HUES6 (cell line): ENCODE results near the gene NSUN2.

Source experiments
- H3K27ac ChIP-seq: 2 replicates; pipeline ENCODE4 v1.7.0; 2013; ENCODE audit warnings: low read depth, mild to moderate bottlenecking, low read length, inconsistent platforms
- H3K27me3 ChIP-seq: 2 replicates; pipeline ENCODE4 v1.6.1; 2013; ENCODE audit warnings: low read length; ENCODE audit not compliant: control insufficient read depth, insufficient read depth
- H3K36me3 ChIP-seq: 2 replicates; pipeline ENCODE4 v1.6.1; 2013; ENCODE audit warnings: low read length; ENCODE audit not compliant: control insufficient read depth, insufficient read depth
- H3K4me1 ChIP-seq: 2 replicates; pipeline ENCODE4 v1.6.1; 2013; ENCODE audit warnings: low read length; ENCODE audit not compliant: control insufficient read depth, insufficient read depth
- H3K4me3 ChIP-seq: 2 replicates; pipeline ENCODE4 v1.5.1; 2013; ENCODE audit warnings: low read depth, low read length
- H3K9ac ChIP-seq: one replicate; pipeline ENCODE4 v1.6.1; 2013; ENCODE audit warnings: mild to moderate bottlenecking, low read length
- H3K9me3 ChIP-seq: 2 replicates; pipeline ENCODE4 v1.6.1; 2013; ENCODE audit warnings: low read depth, low read length; ENCODE audit not compliant: control insufficient read depth, insufficient read depth

The NSUN2 gene

DNA sequence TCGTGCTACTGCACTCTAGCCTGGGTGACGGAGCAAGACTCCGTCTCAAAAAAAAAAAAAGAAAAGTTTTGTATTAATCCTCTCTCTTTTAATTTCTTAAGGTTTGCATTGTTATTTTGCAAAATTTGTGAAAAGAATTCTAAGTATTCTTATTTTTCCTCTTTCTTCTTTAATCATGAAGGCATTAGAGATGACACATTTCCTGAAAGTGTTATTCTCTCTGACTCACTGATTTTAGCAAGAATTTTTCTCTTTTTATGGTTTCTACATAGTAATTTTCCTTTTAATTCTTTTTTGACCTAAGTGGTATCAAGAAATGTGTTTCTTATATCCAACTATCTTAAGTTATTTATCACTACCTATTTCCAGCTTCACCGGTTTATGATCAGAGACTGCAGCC lies 78.0 kb downstream of the NSUN2 start:
- no peak overlapping the region for H3K27ac ChIP-seq
- no peaks in the 10 kb centered on the region for H3K27me3 ChIP-seq
- no peaks in the 10 kb centered on the region for H3K4me1 ChIP-seq
- no peak overlapping the region for H3K4me3 ChIP-seq
- H3K9ac ChIP-seq = no peak overlapping the region
- H3K9me3 ChIP-seq = peaks cover 29% of the 10 kb centered on the region
- no peaks in the 10 kb centered on the region for H3K36me3 ChIP-seq

GRCh38 chr5:6553972-6554371 lies 78.9 kb downstream of the NSUN2 start:
- Histone ChIP-seq H3K4me1 (no peaks in the 10 kb centered on the region), H3K36me3 (no peaks in the 10 kb centered on the region), H3K27me3 (peaks cover 4% of the 10 kb centered on the region; the same call in 1 of the 2 replicates), H3K9ac (no peak overlapping the region), H3K9me3 (peaks cover 25% of the 10 kb centered on the region), H3K27ac (no peak overlapping the region), H3K4me3 (no peak overlapping the region)

DNA sequence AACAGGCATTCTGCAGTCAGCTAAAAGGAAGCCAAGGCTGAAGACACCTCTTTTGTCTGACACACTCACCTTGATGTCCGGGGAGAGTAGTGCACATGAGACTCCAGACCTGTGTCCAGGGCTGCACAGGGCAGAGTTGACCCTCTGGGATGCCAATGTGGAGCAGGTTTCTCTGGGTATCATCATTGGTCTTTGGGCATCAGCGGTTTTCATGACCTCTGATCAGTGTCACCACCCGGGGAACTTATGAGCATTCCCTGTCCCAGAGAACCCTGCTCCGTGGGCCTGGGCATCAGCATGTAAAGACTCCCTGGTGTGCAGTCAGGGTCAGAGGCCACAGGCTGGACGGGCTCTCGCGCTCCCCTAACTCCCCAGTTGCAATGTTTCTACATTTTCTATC lies 80.2 kb downstream of the NSUN2 start:
- H3K27me3 ChIP-seq = peaks cover 4% of the 10 kb centered on the region; the same call in 1 of the 2 replicates
- H3K9me3 ChIP-seq = peaks cover 13% of the 10 kb centered on the region; the same call in 1 of the 2 replicates
- H3K27ac ChIP-seq = no peak overlapping the region
- H3K4me1 ChIP-seq = no peaks in the 10 kb centered on the region
- no peak overlapping the region for H3K4me3 ChIP-seq
- H3K36me3 ChIP-seq = no peaks in the 10 kb centered on the region
- H3K9ac ChIP-seq = no peak overlapping the region

- Histone ChIP-seq H3K4me1 (no peaks in the 10 kb centered on the region), H3K36me3 (no peaks in the 10 kb centered on the region), H3K9me3 (peaks cover 6% of the 10 kb centered on the region; the same call in 1 of the 2 replicates), H3K9ac (no peak overlapping the region), H3K27me3 (peaks cover 4% of the 10 kb centered on the region; the same call in 1 of the 2 replicates), H3K4me3 (no peak overlapping the region), H3K27ac (no peak overlapping the region)
These were observed 80.9 kb downstream of the NSUN2 start for GRCh38 chr5:6551955-6552313.

- H3K4me1 ChIP-seq = no peaks in the 10 kb centered on the region
- no peak overlapping the region for H3K9ac ChIP-seq
- H3K27ac ChIP-seq = no peak overlapping the region
- no peaks in the 10 kb centered on the region for H3K36me3 ChIP-seq
- H3K4me3 ChIP-seq = no peak overlapping the region
- H3K27me3 ChIP-seq = peaks cover 4% of the 10 kb centered on the region; the same call in 1 of the 2 replicates
- H3K9me3 ChIP-seq = peaks cover 1% of the 10 kb centered on the region; the same call in 1 of the 2 replicates
These were observed 81.4 kb downstream of the NSUN2 start for GRCh38 chr5:6551287-6551954.

GRCh38 chr5:6550628-6551027 lies 82.2 kb downstream of the NSUN2 start:
- no peak overlapping the region for H3K4me3 ChIP-seq
- H3K4me1 ChIP-seq = no peaks in the 10 kb centered on the region
- no peaks in the 10 kb centered on the region for H3K9me3 ChIP-seq
- H3K36me3 ChIP-seq = no peaks in the 10 kb centered on the region
- H3K27ac ChIP-seq = no peak overlapping the region
- H3K9ac ChIP-seq = no peak overlapping the region
- peaks cover 4% of the 10 kb centered on the region; the same call in 1 of the 2 replicates for H3K27me3 ChIP-seq
